ENCODE data around the gene AKAP7. TPM values are rescaled to one million over a fixed set of nuclear protein-coding genes. Genes with fewer than 3 reads are reported as not detected.

AKAP7 gene
- total RNA-seq, 1 experiment from 2014 or later = 4.7 TPM

DNA sequence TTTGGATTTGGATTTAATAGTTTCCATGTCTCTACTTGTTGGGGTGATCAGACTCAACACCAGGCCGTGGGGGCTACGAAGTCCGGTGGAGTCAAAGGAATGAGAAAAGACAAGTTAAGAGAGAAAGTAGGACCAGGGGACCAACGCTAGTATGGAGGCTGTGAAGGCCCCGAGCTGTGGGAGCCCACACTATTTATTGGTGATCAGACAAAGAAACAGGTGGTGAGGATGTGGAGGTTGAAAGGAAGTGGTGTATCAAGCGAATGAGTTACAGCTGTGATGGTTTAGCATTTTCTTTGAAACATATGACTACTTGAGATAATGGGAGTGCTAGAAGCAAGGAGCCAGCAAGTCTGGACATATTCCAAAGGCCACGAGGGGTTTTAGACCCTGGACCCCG lies 62.4 kb downstream of the AKAP7 start:
- no peak for DNase-seq (ENCODE audit: extremely low read depth, low read depth)

DNA sequence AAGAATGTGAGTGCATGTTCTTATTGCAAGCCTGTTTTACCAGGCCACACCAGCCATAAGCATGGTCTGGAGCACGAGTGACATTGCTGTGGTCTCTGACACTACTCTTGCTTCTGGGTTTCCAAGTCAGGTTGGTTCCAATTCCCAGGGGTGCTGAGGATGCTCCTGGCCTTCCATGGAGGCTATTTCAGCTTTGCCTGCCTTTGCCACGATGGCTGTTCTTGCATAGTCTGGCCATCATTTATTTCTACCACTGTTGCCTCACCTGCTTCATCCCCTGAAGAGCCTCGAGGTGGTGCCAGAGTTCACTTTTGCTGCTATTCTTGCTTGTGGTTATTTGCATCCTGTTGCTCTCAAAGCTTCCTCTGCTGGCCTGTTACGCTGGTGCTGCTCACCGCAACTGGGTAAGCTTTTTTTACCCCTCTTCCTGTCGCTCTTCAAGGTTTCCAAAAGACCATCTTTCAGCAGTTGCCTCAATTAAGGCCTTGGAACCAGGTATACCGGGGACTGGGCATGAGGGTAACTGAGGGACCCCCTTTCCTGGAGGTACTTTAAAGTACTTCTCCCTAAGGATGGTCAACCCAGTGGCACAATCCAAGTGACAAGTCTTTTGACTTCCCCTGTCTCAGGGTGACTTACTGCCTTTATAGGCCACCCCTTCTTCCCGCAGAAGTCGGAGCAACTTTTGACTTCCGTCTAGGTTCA lies 64.5 kb downstream of the AKAP7 start:
- DNase-seq (ENCODE audit: extremely low read depth, low read depth) = peak; percentile 25

DNA sequence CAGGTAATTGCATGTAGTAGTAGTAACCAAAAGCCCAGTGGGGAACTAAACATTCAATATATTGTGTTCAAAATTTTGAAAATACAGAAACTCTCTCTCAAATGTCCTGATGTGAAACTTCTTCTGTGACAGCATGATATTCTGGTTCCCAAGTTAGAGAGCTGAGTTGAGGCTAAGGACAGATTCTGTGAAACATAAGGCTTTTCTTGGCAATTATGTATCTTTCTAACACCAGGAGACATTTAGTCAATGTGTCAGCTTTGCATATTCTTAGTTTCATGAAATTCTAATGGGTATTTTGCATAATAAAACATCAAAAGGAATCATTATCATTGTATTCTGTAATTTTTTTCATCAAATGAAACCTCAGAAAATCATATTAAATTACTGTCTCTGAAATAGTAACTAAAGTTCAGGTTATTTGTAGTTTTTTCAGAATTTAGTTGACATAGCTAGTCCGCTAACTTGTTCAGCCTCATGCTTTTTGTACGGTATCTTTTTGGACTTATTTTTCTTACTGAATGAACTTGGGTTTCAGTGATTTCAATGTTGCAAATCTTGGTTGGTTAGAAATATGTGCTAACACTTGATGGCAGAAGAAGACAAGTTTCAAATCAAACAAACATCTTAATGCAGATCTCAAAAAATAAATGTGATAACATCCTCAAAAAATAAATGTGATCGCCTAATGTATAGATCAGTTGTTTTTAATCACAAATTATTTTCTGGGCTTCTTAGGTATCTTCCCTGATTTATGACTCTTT lies 70.4 kb downstream of the AKAP7 start:
- DNase-seq (ENCODE audit: extremely low read depth, low read depth) = no peak

DNA sequence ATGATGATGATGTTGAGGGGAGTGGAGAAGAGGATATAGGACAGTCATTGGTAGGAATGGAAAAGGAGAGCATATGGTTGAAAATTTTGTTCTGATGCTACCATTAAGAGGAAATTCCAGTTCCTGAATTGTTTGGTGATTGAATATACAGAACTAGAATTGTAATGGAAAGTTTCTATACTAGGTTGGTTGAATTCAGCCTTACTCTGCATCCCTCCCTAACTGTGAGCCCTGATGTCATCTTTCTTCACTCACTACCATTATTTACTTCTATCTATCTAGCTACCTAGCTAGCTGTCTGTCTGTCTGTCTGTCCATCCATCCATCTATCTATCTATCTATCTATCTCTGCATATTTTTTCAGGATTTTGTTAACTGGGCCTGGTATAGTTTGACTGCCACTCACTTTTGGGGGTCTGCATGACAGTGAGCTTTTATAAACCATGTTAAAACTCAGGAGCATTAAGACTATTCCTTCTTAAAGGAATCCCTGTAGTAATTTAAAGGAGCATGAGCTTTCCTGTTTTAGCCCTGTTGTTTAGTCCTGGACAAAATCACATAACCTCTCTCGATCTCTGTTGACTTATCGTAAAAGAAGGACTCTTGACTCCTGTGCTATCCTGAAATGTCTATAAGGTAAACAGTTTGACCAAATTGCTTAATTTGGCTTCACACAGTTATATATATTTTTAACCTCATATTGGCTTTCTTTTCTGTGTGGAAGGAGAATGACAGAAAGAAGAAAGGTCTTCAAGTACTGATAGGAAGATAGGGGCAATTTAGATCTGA lies 71.4 kb downstream of the AKAP7 start:
- DNase-seq (ENCODE audit: extremely low read depth, low read depth) = no peak

DNA sequence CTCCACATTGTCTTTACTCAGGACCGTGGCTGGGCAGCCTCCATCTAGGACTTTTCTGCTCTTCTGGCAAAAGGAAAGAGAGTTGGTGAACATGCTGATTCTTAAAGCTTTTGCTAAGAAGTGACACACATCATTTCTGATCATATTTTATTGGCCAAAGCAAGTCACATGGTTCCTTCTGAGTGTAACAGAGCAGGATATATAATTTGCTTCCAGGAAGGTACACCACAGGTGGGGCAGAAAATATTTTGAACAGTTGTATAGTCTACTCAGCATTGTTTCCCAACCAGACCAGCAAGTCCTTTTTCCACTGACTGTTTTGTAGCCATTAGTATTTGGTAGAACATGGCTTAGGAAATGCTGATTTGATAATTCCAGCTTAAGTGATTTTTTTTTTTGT lies 73.5 kb downstream of the AKAP7 start:
- no peak for DNase-seq (ENCODE audit: extremely low read depth, low read depth)

DNA sequence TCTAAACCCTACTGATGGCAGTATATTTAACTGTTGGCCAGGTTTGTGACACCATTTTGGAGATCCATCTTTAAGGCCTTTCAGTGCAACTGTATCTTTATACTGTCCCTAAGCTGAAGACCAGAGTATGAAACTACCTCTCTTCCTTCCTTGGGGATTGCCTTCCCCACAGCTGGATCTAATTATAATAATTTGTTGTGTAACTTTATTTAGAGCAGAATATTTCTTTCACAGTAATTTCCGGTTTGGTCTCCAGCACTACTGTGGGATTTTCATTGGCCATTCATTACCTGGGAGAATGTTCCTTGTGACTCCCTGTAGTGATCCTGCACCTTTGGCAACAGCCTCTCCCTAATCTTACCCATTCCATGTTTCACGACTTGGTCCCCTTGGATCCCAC lies 75.2 kb downstream of the AKAP7 start:
- no peak for DNase-seq (ENCODE audit: extremely low read depth, low read depth)

DNA sequence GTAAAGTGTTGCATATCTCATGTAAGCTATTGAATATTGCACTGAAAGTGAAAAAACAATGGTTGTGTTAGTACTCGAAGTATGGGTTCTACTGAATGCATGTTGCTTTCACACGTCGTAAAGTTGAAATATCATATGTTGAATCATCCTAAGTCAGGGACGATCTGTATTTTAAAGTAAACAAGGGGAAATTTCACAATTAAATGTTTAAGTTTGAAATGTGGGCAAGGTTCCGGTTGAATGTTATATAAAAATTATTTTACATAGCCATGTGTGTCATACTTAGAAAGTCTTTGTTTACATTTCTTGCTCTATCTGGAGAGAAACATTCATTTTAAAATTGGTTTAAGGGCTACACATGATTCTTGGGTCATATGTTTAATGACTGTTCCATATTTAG lies 76.8 kb downstream of the AKAP7 start:
- no peak for DNase-seq (ENCODE audit: extremely low read depth, low read depth)

DNA sequence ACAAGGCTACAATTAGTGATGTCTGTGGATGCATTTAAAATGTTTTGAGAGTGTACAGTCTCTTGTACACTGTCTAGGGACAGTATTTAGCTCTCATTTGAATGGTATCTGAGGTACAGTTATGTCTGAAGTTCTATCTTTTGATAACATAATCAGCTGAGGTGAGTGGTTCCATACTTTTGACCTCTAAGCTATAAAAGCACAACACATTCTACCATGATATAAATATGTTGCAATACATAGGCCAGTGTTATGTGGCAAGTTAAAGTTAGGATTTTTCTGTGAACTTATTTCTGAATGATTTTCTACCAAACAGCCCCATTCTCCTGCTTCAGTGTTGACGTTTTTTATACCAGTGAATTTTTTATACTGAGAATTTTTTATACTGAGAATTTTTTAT lies 77.6 kb downstream of the AKAP7 start:
- no peak for DNase-seq (ENCODE audit: extremely low read depth, low read depth)

DNA sequence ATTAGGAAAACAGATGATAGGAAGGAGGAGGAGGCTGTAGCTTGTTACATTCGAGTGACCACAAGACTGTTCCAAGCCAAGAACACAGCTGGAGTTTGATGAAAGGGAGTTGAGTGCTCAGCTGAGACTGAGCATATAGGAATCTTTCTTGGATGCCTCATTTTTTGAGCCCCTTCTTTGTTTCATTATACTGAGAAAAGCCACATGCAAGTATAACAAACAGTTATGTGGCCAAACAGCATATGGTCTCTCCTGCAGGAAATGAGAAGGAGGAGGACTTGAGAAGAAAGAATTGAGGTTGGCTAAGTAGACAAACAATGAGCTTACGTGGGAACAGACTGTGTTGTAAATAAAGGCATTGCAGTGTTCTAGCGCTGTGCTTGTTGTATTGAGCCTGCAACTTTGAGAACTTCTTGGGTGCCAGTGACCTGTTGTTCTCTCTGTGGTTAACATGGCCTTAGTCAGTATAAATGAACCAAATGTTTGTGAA lies 78.3 kb downstream of the AKAP7 start:
- DNase-seq (ENCODE audit: extremely low read depth, low read depth) = no peak

DNA sequence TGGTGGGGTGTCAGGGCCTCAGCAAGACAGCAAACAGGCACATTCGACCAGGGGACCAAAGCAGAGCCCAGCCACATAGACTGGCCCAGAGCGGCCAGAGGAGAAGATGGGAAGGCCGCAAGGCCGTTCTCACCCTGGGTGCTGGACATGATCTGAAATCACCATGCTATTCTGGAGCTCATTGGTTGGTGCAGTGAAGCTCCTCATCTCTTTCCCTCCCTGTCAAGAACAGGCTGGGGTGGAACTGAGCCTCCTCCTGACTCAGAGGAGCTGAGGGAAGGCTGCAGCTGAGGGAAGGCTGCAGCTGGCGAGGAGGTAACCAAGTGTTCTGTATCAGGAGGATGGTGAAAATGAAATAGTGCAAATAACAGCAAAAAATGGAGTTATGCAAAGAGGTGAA lies 80.0 kb downstream of the AKAP7 start:
- DNase-seq (ENCODE audit: extremely low read depth, low read depth) = no peak

DNA sequence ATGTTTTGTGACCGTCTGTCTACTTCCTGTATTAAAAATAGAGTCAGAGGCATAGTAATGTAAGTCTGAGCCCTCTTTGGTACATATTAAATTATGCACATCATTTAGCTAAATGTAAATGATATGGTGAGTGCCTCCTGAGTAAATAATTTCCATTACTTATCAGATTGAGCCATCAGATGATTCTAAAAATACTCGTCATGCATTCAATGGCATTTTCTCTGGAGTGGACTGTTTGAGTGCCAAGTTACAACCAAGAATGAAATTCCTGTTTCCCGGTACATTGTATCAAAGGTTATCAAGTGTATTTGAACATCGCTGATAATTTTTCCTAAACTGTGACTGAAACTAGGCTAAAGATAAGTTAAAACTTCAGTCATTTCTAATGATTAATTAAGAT lies 81.0 kb downstream of the AKAP7 start:
- DNase-seq (ENCODE audit: extremely low read depth, low read depth) = no peak

DNA sequence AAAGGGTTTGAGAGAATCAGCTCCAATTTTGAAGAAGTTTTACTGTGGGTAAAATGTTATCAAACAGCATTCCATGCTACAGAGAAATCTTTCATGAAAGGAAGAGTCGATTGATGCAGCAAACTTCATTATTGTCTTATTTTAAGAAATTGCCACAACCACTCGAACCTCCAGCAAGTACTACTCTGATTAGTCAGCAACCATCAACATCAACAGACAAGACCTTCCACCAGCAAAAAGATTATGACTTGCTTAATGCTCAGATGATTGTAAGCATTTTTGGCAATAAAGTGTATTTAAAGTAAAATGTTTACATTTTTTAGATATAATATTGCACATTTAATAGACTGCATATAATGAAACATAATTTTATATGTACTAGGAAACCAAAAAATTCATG lies 87.5 kb downstream of the AKAP7 start:
- no peak for DNase-seq (ENCODE audit: extremely low read depth, low read depth)

DNA sequence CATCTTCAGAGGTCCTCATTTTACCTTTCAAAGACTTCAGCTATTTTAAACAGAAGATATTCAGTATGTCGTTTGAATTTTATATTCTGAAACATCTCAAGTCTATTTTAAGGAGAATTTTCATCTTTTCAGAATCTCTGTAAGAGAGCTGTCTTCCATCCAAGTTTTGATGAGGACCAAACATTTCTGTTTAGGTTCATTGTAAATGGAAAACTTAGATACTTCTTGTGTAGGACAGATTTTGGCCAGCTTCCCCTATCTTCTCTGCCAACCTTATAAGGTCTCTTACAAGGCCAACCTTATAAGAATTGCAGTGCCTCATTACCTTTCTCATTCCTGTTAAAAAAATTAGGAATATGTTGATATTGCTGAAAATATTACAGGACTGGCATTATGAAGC lies 88.1 kb downstream of the AKAP7 start:
- no peak for DNase-seq (ENCODE audit: extremely low read depth, low read depth)

DNA sequence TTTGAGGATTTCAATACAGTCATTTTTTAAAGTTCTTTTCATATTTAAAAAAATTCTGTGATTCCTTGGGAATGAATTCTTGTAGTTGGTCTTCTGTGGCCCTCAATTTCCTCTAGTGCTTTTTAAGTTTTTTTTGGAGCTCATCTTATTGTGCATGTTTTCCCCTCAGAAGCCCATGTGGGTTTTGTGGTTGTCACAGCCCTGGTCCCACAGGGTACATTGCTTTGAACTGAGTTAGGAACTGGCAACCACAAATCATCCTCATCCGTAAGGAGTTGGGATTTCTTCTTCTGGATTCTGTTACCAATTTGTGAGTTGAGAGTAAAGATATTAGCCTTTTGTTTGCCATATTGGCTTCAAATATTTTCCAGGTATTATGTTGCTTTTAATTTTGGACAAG lies 89.9 kb downstream of the AKAP7 start:
- no peak for DNase-seq (ENCODE audit: extremely low read depth, low read depth)

DNA sequence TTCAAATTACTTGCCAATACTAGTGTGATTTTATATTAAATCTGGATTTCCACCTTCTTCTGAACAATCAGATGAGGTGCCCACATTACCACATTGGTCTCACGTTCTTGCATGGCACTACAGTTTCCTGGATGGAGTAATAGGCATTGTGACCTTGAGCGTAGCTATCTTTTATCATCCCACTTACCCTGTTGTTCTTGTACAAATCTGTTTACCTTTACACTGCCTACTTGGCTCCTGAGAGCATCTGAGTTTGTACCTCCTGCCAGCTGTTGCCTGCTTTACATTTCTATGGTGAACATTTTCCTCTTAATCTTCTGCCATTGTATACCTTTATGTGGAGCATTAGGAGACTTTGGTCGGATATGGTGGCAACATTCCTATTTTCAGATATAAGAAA lies 90.7 kb downstream of the AKAP7 start:
- no peak for DNase-seq (ENCODE audit: extremely low read depth, low read depth)

DNA sequence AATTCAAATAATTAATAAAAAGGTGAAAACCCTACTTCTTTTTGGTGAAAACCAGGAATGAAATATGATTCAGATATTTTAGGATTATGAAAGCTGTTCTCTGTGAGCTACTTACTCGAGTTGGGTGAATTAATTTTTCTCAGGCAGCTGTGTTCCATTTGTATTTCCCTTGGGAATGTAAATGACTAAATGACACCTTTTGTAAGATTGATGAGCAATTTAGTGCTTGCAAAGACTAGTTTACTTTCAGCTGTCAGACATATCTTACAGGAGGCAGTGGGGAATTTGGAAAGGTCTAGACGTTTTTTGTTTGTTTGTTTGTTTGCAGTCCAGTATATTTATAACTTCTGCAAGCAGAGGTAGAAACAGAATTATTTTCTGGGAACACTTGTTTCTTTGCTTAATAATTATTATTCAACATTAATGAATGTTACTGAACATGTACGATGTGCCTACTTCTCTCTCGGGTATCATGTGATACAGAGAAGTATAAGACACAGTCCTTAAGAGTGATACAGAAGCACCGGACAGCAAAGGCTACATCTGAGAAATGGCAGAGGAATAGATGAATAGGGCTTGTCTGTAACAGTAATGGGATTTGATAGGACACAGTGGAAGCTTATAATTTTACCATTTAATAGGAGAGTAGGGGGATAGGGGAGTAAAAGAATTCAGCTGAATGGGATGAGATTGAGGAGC lies 91.3 kb downstream of the AKAP7 start:
- DNase-seq (ENCODE audit: extremely low read depth, low read depth) = no peak

DNA sequence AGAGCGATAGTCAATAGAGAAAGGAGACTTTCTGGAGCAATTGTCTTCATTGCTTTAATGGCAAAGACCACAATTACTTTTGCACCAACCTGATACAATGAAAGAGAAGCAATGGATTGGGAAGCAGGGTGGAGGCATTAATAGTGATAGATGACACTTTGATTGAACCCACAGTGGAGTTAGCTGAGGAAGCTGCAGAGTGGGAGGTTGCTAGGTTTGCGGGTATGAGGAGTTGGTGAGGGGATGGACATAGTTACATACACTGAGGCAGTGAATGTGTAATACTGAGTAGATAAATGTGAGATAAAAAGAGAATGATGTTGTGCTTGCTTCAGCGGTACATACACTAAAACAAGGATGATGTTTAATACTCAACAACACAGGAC lies 91.9 kb downstream of the AKAP7 start:
- DNase-seq (ENCODE audit: extremely low read depth, low read depth) = no peak

DNA sequence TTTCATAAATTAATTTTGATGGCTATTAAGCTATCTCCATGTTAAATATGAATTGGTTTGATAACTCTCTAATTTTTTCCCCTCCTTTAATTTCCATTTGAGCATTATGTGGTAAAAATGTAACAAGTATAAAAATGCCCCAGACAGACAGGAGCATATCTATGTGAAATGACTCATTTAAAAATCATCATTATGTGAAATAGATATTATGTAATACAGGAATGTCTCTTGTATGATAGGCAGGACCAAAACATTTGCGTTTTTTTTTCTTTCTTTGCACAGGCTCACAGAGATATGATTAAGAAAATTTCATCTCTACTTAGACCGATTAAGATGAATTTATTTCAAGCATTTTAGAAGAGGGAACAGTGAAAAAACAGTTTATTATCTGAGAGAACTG lies 95.8 kb downstream of the AKAP7 start:
- peak; percentile 2 for DNase-seq (ENCODE audit: extremely low read depth, low read depth)

DNA sequence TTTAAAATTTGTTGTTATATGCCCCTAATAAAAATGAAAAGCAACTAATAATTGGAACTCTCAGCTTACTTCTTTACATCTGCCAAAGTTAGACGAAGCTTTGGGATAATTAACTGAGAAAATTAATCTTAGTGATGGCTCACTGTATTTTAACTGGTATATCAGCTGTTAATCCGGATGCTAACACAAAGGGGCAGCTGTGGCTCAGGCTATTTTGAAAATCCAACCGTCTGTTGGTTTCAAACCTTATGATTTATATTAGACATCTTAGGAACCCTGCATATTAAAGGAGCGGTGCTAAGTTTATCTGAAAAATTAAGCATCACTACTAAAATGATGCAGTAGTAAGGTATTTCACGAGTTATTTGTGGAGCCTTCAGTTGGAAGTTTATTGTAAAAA lies 96.6 kb downstream of the AKAP7 start:
- DNase-seq (ENCODE audit: extremely low read depth, low read depth) = no peak

DNA sequence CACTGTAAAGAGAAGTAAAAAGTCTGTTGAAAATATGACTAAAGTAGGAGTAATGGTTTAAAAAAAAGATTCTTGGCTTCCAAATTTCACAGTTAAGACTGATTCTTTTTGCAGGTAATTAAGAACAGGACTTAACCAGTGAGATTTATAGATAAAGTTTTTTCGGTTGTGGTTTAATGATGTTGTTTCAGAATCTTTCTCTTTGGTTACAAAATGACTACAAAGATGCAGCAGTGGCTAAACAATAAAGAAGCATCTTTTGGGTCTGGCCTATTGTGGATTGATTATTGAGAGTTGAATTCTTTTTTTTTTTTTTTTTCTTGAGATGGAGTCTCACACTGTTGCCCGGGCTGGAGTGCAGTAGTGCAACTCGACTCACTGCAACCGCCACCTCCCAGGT lies 109.7 kb downstream of the AKAP7 start:
- no peak for DNase-seq (ENCODE audit: extremely low read depth, low read depth)

DNA sequence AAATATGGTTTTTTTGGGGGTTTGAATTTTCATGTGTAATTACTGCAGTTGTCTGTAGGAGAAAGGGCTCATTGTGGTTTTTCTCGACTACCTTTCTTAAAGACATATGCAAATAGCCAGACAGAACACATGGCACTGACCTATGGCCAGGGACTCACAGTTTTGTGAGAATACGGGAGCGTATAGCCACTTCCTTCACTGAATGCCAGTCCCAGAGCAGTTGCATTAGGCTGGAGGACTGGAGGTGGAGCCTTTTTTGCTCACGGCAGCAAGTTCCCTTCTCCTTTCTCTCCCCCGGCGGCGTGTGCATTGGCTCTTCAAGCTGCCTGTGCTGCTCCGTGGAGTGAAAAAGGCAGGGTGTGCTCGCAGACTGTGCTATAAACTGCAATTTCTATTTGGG lies 114.9 kb downstream of the AKAP7 start:
- no peak for DNase-seq (ENCODE audit: extremely low read depth, low read depth)
